Measurements from ENCODE around the gene ZNF765.
"Not testable (repeated sequence)": the region's sequence is repeated elsewhere in the genome, so short reads cannot be mapped to it uniquely, and the experiment has no call there.

- not testable (repeated sequence) for TF ChIP-seq CTCF, POLR2A, POLR2AphosphoS5 (IDR thresholded peaks at IDR 0.05)
These were observed 52.2 kb downstream of the ZNF765 start for GRCh38 chr19:53447196-53447595.

Data from upper lobe of left lung (tissue), 4 donors.